ENCODE data around the gene BABAM2.

The BABAM2 gene

DNA sequence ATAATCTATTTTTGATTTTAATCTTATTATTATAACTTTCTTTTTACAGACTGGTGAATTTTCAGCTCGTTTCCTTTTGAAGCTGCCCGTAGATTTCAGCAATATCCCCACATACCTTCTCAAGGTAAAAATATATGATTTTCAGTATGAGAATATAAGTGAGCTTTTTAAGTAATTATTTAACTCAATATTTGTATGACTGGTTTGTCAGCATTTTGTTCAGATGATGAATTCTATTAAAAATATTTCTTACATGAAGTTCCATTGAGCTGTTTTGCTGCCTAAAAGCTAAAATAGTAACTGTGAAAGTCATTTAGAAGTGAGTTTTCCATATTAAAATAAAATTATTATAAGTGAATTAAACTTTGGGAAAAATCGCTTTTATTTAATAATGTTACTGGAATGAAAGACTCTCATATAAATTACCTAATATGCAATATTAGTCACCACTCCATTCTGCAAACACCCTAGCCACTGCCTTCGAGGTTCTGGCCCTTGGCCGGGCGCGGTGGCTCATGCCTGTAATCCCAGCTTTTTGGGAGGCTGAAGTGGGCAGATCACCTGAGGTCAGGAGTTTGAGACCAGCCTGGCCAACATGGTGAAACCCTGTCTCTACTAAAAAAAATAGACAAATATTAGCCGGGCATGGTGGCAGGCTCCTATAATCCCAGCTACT, 155.3 kb downstream of the BABAM2 start:
- ChIA-PET POLR2A (no interaction called here), CTCF (no interaction called here)
- no peak for DNase-seq (ENCODE audit: extremely low spot score)
- TF ChIP-seq FOXK2 (IDR thresholded peaks at IDR 0.05), result no peak
- TF ChIP-seq NFRKB (IDR thresholded peaks at IDR 0.05), result no peak
- TF ChIP-seq SP1 (IDR thresholded peaks at IDR 0.05), result no peak
- no peak for TF ChIP-seq ARNT (IDR thresholded peaks at IDR 0.05)
- TF ChIP-seq HDGF (IDR thresholded peaks at IDR 0.05; ENCODE audit: borderline replicate concordance), result no peak
- TF ChIP-seq BHLHE40 (IDR thresholded peaks at IDR 0.05; ENCODE audit: borderline replicate concordance), result no peak
- TF ChIP-seq CTBP1 (IDR thresholded peaks at IDR 0.05; ENCODE audit: borderline replicate concordance), result no peak
- TF ChIP-seq TARDBP (IDR thresholded peaks at IDR 0.05), result no peak
- TF ChIP-seq SUZ12 (IDR thresholded peaks at IDR 0.05), result no peak

DNA sequence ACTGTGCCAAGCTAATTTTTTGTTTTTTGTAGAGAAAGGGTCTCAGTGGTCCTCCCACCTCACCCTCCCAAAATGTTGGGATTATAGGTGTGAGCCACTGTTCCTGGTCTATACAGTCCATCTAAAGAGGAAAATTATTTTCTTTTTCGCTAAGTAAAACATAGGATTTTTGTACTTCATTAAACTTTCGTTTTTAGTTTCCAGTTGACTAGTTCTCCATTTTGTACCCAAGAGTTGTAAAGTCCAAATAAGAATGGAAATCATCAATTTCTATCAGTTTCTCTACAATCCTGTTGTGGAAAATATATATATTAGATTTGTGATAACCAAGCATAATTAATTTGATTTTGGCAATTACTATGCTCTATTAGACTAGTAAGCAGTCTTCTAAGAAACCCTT, 156.4 kb downstream of the BABAM2 start:
- DNase-seq (ENCODE audit: extremely low spot score), result no peak
- ChIA-PET CTCF (no interaction called here), POLR2A (no interaction called here)
- no peak for TF ChIP-seq HDGF (IDR thresholded peaks at IDR 0.05; ENCODE audit: borderline replicate concordance)
- TF ChIP-seq BHLHE40 (IDR thresholded peaks at IDR 0.05; ENCODE audit: borderline replicate concordance), result no peak
- TF ChIP-seq CTBP1 (IDR thresholded peaks at IDR 0.05; ENCODE audit: borderline replicate concordance), result no peak
- no peak for TF ChIP-seq ZNF384 (IDR thresholded peaks at IDR 0.05)
- no peak for TF ChIP-seq FOXA1 (IDR thresholded peaks at IDR 0.05)
- no peak for TF ChIP-seq L3MBTL2 (conservative IDR thresholded peaks at IDR 0.05)
- no peak for TF ChIP-seq ARNT (IDR thresholded peaks at IDR 0.05)
- TF ChIP-seq, protein P1, sequence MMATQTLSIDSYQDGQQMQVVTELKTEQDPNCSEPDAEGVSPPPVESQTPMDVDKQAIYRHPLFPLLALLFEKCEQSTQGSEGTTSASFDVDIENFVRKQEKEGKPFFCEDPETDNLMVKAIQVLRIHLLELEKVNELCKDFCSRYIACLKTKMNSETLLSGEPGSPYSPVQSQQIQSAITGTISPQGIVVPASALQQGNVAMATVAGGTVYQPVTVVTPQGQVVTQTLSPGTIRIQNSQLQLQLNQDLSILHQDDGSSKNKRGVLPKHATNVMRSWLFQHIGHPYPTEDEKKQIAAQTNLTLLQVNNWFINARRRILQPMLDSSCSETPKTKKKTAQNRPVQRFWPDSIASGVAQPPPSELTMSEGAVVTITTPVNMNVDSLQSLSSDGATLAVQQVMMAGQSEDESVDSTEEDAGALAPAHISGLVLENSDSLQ (IDR thresholded peaks at IDR 0.05), result no peak
- no peak for TF ChIP-seq SP1 (IDR thresholded peaks at IDR 0.05)
- no peak for TF ChIP-seq ELF4 (IDR thresholded peaks at IDR 0.05)
- no peak for TF ChIP-seq SUZ12 (IDR thresholded peaks at IDR 0.05)
- no peak for TF ChIP-seq NFRKB (IDR thresholded peaks at IDR 0.05)
- TF ChIP-seq FOXK2 (IDR thresholded peaks at IDR 0.05), result no peak

DNA sequence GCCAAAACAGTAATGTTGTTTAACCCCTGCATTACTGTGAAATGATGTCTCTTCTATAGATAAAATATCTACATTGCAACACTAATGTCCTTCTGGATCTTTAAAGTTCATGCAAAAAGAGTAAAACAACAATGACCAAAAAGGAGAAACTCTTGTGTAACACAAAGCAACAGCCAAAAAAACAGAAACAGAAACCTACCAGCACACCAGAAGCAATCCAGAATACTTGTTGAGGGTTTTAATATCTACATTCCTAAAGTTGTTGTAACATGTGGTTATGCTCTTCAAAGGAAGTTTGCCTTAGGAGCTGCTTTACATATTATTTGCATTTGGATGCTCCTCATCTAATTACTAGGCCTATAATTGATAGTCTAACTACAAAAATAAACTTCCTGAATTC, 157.2 kb downstream of the BABAM2 start:
- CTCF ChIA-PET, result no interaction called here
- POLR2A ChIA-PET, result no interaction called here
- no peak for DNase-seq (ENCODE audit: extremely low spot score)
- TF ChIP-seq FOXA1 (IDR thresholded peaks at IDR 0.05), result no peak
- no peak for TF ChIP-seq ARNT (IDR thresholded peaks at IDR 0.05)

DNA sequence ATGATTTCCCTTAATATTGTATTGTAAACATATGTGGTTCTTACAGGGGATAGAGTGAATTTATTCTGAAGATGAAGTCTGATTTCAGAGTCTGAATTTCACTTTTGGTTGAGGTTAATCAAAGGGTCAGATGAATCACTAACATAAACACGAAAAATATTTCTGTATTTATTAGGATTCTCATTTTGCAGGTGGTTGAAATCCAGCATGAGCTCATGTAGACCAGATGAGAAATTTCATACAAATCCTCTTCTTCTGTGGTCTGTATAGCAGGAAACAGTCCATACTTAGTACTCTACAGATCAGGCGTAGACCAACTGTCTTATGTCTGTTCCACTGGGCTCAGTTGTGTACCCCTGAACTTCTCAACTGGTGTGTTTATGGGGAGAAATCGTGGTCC, 157.8 kb downstream of the BABAM2 start:
- DNase-seq (ENCODE audit: extremely low spot score), result no peak
- no peak for TF ChIP-seq SP1 (IDR thresholded peaks at IDR 0.05)
- POLR2A ChIA-PET, result no interaction called here
- CTCF ChIA-PET, result no interaction called here

DNA sequence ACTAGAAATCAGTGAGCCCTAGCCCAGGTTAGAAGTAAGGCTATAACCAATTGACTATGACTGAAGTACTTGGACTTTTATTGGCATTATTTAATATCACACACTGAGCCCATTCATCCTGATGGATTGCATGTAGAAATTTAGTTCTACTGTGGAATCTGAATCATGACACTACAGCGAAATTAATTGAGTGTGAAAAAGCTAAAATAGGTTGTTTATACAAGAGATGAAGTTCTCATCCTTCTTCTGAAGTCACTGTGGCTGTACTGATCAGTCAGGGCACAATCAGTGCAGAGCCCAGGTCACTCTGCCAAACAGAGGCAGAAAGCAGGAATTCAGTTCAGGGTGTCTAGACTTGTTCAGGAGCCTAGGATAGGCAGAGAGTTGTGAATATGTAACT, 158.9 kb downstream of the BABAM2 start:
- CTCF ChIA-PET, result interaction anchor here (0.6 kb wide), 1 partner anchor 14 kb away, joined by 3 read pairs; no protein-coding TSS in a partner anchor
- no peak for DNase-seq (ENCODE audit: extremely low spot score)
- POLR2A ChIA-PET, result no interaction called here
- no peak for TF ChIP-seq FOXM1 (IDR thresholded peaks at IDR 0.05; ENCODE audit: borderline replicate concordance)
- no peak for TF ChIP-seq ARNT (IDR thresholded peaks at IDR 0.05)
- TF ChIP-seq NFRKB (IDR thresholded peaks at IDR 0.05), result no peak
- no peak for TF ChIP-seq ELF4 (IDR thresholded peaks at IDR 0.05)
- no peak for TF ChIP-seq TARDBP (IDR thresholded peaks at IDR 0.05)
- TF ChIP-seq LEF1 (IDR thresholded peaks at IDR 0.05; ENCODE audit: borderline replicate concordance), result no peak
- TF ChIP-seq BHLHE40 (IDR thresholded peaks at IDR 0.05; ENCODE audit: borderline replicate concordance), result no peak
- TF ChIP-seq L3MBTL2 (conservative IDR thresholded peaks at IDR 0.05), result no peak
- no peak for TF ChIP-seq SUZ12 (IDR thresholded peaks at IDR 0.05)
- no peak for TF ChIP-seq SP1 (IDR thresholded peaks at IDR 0.05)
- TF ChIP-seq FOXA1 (IDR thresholded peaks at IDR 0.05), result no peak
- TF ChIP-seq CTBP1 (IDR thresholded peaks at IDR 0.05; ENCODE audit: borderline replicate concordance), result no peak
- TF ChIP-seq ZNF384 (IDR thresholded peaks at IDR 0.05), result no peak
- no peak for TF ChIP-seq FOXK2 (IDR thresholded peaks at IDR 0.05)

DNA sequence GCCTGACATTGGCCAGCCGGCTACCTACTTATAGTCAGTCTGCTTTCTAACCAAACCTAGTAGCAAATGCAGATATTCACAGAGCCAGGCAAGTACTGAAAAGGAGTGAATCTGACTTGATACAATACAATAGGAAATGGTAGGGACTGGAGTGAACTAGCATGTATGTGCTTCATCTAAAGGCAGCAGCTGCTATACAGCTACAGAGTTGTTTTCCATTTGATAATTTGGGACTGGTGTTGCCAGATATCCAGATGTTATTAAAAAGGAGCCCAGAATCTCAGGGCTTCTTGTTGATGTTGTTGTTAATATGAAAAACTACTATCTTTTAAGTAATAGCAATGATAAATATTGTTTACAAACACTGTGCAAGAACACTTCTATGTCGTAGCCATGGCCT, 159.4 kb downstream of the BABAM2 start:
- TF ChIP-seq CTBP1 (IDR thresholded peaks at IDR 0.05; ENCODE audit: borderline replicate concordance) (no peak), ARNT (IDR thresholded peaks at IDR 0.05) (no peak), FOXK2 (IDR thresholded peaks at IDR 0.05) (no peak), SUZ12 (IDR thresholded peaks at IDR 0.05) (no peak), HDGF (IDR thresholded peaks at IDR 0.05; ENCODE audit: borderline replicate concordance) (no peak), NFRKB (IDR thresholded peaks at IDR 0.05) (no peak), ZNF384 (IDR thresholded peaks at IDR 0.05) (no peak), SP1 (IDR thresholded peaks at IDR 0.05) (no peak), LEF1 (IDR thresholded peaks at IDR 0.05; ENCODE audit: borderline replicate concordance) (no peak), BHLHE40 (IDR thresholded peaks at IDR 0.05; ENCODE audit: borderline replicate concordance) (no peak), FOXM1 (IDR thresholded peaks at IDR 0.05; ENCODE audit: borderline replicate concordance) (no peak)
- POLR2A ChIA-PET, result no interaction called here
- DNase-seq (ENCODE audit: extremely low spot score), result no peak
- CTCF ChIA-PET, result no interaction called here

DNA sequence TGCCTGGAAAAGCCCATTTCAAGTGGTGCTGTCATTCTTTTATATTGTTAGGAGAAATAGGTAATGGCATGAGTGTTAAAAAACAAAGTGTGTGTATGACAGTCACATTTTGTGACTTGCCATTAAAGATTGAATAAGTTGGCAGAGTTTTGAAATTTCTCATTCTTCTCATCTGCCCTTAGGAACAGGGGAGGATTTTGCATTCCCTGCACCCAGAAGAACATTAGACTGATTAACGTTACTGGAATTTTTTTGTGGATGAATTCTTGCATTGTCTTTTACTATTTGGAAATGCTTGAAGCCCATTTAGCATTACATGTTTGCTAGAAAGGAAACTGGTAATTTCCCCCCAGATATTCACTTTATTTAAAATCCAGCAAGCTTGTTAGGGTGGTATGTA, 162.2 kb downstream of the BABAM2 start:
- no peak for DNase-seq (ENCODE audit: extremely low spot score)
- ChIA-PET CTCF (no interaction called here), POLR2A (no interaction called here)
- TF ChIP-seq L3MBTL2 (conservative IDR thresholded peaks at IDR 0.05) (no peak), ARNT (IDR thresholded peaks at IDR 0.05) (no peak), HDGF (IDR thresholded peaks at IDR 0.05; ENCODE audit: borderline replicate concordance) (no peak), ZNF384 (IDR thresholded peaks at IDR 0.05) (no peak), SP1 (IDR thresholded peaks at IDR 0.05) (no peak), FOXK2 (IDR thresholded peaks at IDR 0.05) (no peak), NFRKB (IDR thresholded peaks at IDR 0.05) (no peak), FOXM1 (IDR thresholded peaks at IDR 0.05; ENCODE audit: borderline replicate concordance) (no peak), SUZ12 (IDR thresholded peaks at IDR 0.05) (no peak)

DNA sequence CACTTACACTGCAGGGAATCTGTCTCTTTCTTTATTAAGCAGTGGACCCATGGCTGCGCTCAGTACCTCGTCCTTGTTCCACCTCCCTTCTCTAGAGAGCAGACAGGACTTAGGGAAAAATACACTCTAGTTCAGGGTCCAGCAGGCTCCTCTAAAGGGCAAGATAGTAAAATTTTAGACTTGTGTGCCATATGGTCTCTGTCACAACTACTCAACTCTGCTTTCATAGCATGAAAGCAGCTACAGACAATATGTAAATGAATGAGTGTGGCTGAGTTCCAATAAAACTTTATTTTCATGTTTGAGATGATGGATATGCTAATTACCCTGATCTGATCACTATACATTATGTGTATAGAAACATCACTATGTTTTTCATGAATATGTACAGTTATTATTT, 163.1 kb downstream of the BABAM2 start:
- ChIA-PET CTCF (no interaction called here), POLR2A (no interaction called here)
- TF ChIP-seq FOXM1 (IDR thresholded peaks at IDR 0.05; ENCODE audit: borderline replicate concordance) (no peak), LEF1 (IDR thresholded peaks at IDR 0.05; ENCODE audit: borderline replicate concordance) (no peak), NFRKB (IDR thresholded peaks at IDR 0.05) (no peak), ELF4 (IDR thresholded peaks at IDR 0.05) (no peak), HDGF (IDR thresholded peaks at IDR 0.05; ENCODE audit: borderline replicate concordance) (no peak), TARDBP (IDR thresholded peaks at IDR 0.05) (no peak), ARNT (IDR thresholded peaks at IDR 0.05) (no peak), CTBP1 (IDR thresholded peaks at IDR 0.05; ENCODE audit: borderline replicate concordance) (no peak), FOXK2 (IDR thresholded peaks at IDR 0.05) (no peak), L3MBTL2 (conservative IDR thresholded peaks at IDR 0.05) (no peak), FOXA1 (IDR thresholded peaks at IDR 0.05) (no peak), SUZ12 (IDR thresholded peaks at IDR 0.05) (no peak), ZNF384 (IDR thresholded peaks at IDR 0.05) (no peak), SP1 (IDR thresholded peaks at IDR 0.05) (no peak), BHLHE40 (IDR thresholded peaks at IDR 0.05; ENCODE audit: borderline replicate concordance) (no peak)
- TF ChIP-seq, protein P1 (IDR thresholded peaks at IDR 0.05), result no peak
- no peak for DNase-seq (ENCODE audit: extremely low spot score)

Data from HEK293T (cell line).